H9 (cell line): ENCODE measurements around the gene PHKA1. TPM values are rescaled to one million over a fixed set of nuclear protein-coding genes. Genes with fewer than 3 reads are reported as not detected.
"Not testable (repeated sequence)": the region's sequence is repeated elsewhere in the genome, so short reads cannot be mapped to it uniquely, and the experiment has no call there.

Source experiments
- DNase-seq: peaks from one replicate; pipeline ENCODE4 v3.0.0-alpha.2; 2017
- H2AFZ ChIP-seq: one replicate; pipeline ENCODE4 v1.6.1; 2013; ENCODE audit warnings: mild to moderate bottlenecking, low read length, control low read depth, moderate library complexity
- H2AK5ac ChIP-seq: 2 replicates; pipeline ENCODE4 v1.6.1; 2013; ENCODE audit warnings: low read length, control low read depth, mixed read lengths; ENCODE audit not compliant: insufficient read length
- H2BK120ac ChIP-seq: one replicate; pipeline ENCODE4 v1.6.1; 2013; ENCODE audit warnings: low read depth, mild to moderate bottlenecking, low read length, control low read depth, inconsistent platforms; ENCODE audit not compliant: poor library complexity, severe bottlenecking
- H2BK12ac ChIP-seq: 2 replicates; pipeline ENCODE4 v1.6.1; 2013; ENCODE audit warnings: low read length, control low read depth, mixed read lengths, low read depth; ENCODE audit not compliant: insufficient read length
- H2BK15ac ChIP-seq: 2 replicates; pipeline ENCODE4 v1.6.1; 2013; ENCODE audit warnings: low read depth, low read length, control low read depth
- H2BK20ac ChIP-seq: one replicate; pipeline ENCODE4 v1.6.1; 2013; ENCODE audit warnings: low read depth, mild to moderate bottlenecking, low read length, control low read depth, inconsistent platforms; ENCODE audit not compliant: poor library complexity, severe bottlenecking
- H2BK5ac ChIP-seq: 2 replicates; pipeline ENCODE4 v1.6.1; 2013; ENCODE audit warnings: low read length, control low read depth, mixed read lengths; ENCODE audit not compliant: insufficient read length
- H3K14ac ChIP-seq: 2 replicates; pipeline ENCODE4 v1.6.1; 2013; ENCODE audit warnings: low read length, control low read depth; ENCODE audit not compliant: insufficient read depth
- H3K18ac ChIP-seq: 2 replicates; pipeline ENCODE4 v1.6.1; 2013; ENCODE audit warnings: low read depth, mild to moderate bottlenecking, mixed read lengths, low read length, control low read depth; ENCODE audit not compliant: insufficient read length
- H3K23ac ChIP-seq: 2 replicates; pipeline ENCODE4 v1.6.1; 2013; ENCODE audit warnings: low read length, control low read depth, mixed read lengths, low read depth; ENCODE audit not compliant: insufficient read length
- H3K23me2 ChIP-seq: 2 replicates; pipeline ENCODE4 v1.6.1; 2013; ENCODE audit warnings: low read depth, mild to moderate bottlenecking, mixed read lengths, low read length, control low read depth; ENCODE audit not compliant: insufficient read length, poor library complexity, severe bottlenecking
- H3K27ac ChIP-seq: 2 replicates; pipeline ENCODE4 v1.5.1; 2013; ENCODE audit warnings: low read length, control low read depth, mixed read lengths, low read depth; ENCODE audit not compliant: insufficient read length
- H3K27me3 ChIP-seq: 2 replicates; pipeline ENCODE4 v1.6.1; 2013; ENCODE audit warnings: low read length, control low read depth, inconsistent platforms; ENCODE audit not compliant: insufficient read depth
- H3K4ac ChIP-seq: 2 replicates; pipeline ENCODE4 v1.6.1; 2013; ENCODE audit warnings: low read depth, mild to moderate bottlenecking, control low read depth, inconsistent platforms, low read length, moderate library complexity
- H3K4me1 ChIP-seq: 2 replicates; pipeline ENCODE4 v1.6.1; 2013; ENCODE audit warnings: low read length, control low read depth, inconsistent platforms; ENCODE audit not compliant: insufficient read depth
- H3K4me2 ChIP-seq: 2 replicates; pipeline ENCODE4 v1.6.1; 2013; ENCODE audit warnings: low read length, control low read depth, mixed read lengths; ENCODE audit not compliant: insufficient read length, insufficient read depth
- H3K56ac ChIP-seq: 2 replicates; pipeline ENCODE4 v1.6.1; 2013; ENCODE audit warnings: low read depth, mild to moderate bottlenecking, mixed read lengths, low read length, control low read depth; ENCODE audit not compliant: insufficient read length
- H3K79me1 ChIP-seq: 2 replicates; pipeline ENCODE4 v1.6.1; 2013; ENCODE audit warnings: low read depth, mild to moderate bottlenecking, moderate library complexity, low read length, control low read depth, inconsistent platforms; ENCODE audit not compliant: insufficient read depth, poor library complexity, severe bottlenecking
- H3K79me2 ChIP-seq: 2 replicates; pipeline ENCODE4 v1.6.1; 2013; ENCODE audit warnings: low read length, control low read depth, inconsistent platforms; ENCODE audit not compliant: insufficient read depth
- H3K9ac ChIP-seq: 2 replicates; pipeline ENCODE4 v1.6.1; 2013; ENCODE audit warnings: low read length, control low read depth, mixed read lengths; ENCODE audit not compliant: insufficient read length; ENCODE audit errors: extremely low read depth
- H3K9me3 ChIP-seq: one replicate; pipeline ENCODE4 v1.6.1; 2013; ENCODE audit warnings: low read depth, low read length, inconsistent platforms; ENCODE audit not compliant: control insufficient read depth
- H3T11ph ChIP-seq: one replicate; pipeline ENCODE4 v1.6.1; 2013; ENCODE audit warnings: mild to moderate bottlenecking, low read length, control low read depth, inconsistent platforms
- H4K20me1 ChIP-seq: one replicate; pipeline ENCODE4 v1.6.1; 2013; ENCODE audit not compliant: control insufficient read depth, insufficient read length, insufficient read depth
- H4K5ac ChIP-seq: 2 replicates; pipeline ENCODE4 v1.6.1; 2013; ENCODE audit warnings: low read depth, mild to moderate bottlenecking, mixed read lengths, low read length, control low read depth; ENCODE audit not compliant: insufficient read length
- H4K8ac ChIP-seq: replicated peaks from 2 replicates; pipeline ENCODE4 v1.6.1; 2013; ENCODE audit warnings: low read length, control low read depth, mixed read lengths, low read depth; ENCODE audit not compliant: insufficient read length
- H4K91ac ChIP-seq: 2 replicates; pipeline ENCODE4 v1.6.1; 2013; ENCODE audit warnings: low read depth, mild to moderate bottlenecking, moderate library complexity, mixed read lengths, low read length, control low read depth; ENCODE audit not compliant: insufficient read length
- H3K27ac Mint-ChIP-seq, 3 experiments: 2 replicates in 2 of 3; 3 replicates in 1 of 3; pipeline ENCODE4 v1.8.0; 2020 to 2021; ENCODE audit warnings: mixed read lengths in 3 of 3, mild to moderate bottlenecking in 1 of 3, moderate library complexity in 1 of 3
- H3K27me3 Mint-ChIP-seq: 2 replicates; pipeline ENCODE4 v1.8.0; 2021; ENCODE audit warnings: low read depth, mild to moderate bottlenecking, moderate library complexity, mixed read lengths
- H3K36me3 Mint-ChIP-seq, 3 experiments: 2 replicates in 2 of 3; 3 replicates in 1 of 3; pipeline ENCODE4 v1.8.0; 2020 to 2021; ENCODE audit warnings: low read depth in 3 of 3, mixed read lengths in 3 of 3; ENCODE audit not compliant: insufficient read depth in 1 of 3
- H3K4me1 Mint-ChIP-seq, 2 experiments: 2 replicates each; pipeline ENCODE4 v1.8.0; 2020; ENCODE audit warnings: mixed read lengths in 2 of 2
- H3K4me3 Mint-ChIP-seq, 2 experiments: 2 replicates in 1 of 2; 3 replicates in 1 of 2; pipeline ENCODE4 v1.8.0; 2020 to 2021; ENCODE audit warnings: mild to moderate bottlenecking in 2 of 2, mixed read lengths in 2 of 2, moderate library complexity in 1 of 2
- H3K9me3 Mint-ChIP-seq, 2 experiments: 2 replicates in 1 of 2; 3 replicates in 1 of 2; pipeline ENCODE4 v1.8.0; 2020; ENCODE audit warnings: mild to moderate bottlenecking in 2 of 2, mixed read lengths in 2 of 2, moderate library complexity in 1 of 2
- WGBS: extraction: QIAGEN DNeasy Blood & Tissue Kit; methylation state at CpG from one replicate; pipeline ENCODE4 v1.1.7; 2013; ENCODE audit warnings: missing lambda C conversion rate, low lambda C conversion rate, mixed read lengths; ENCODE audit not compliant: insufficient read length; ENCODE audit errors: extremely low coverage; 5-methylcytosine and 5-hydroxymethylcytosine counted together
- total RNA-seq: library from RNA; stranded (reverse); gene quantifications from 2 replicates; pipeline ENCODE4 v1.2.1, GENCODE V29; 2021
- TF ChIP-seq, protein P1 (sequence below): fragments of 200-600 bp; sonication (generic); conservative IDR thresholded peaks from 3 replicates; pipeline ENCODE4 v1.8.0; 2021; ENCODE audit warnings: antibody characterized with exemption, mild to moderate bottlenecking

The PHKA1 gene
- total RNA-seq, 1 experiment from 2014 or later, result 6.6 TPM

DNA sequence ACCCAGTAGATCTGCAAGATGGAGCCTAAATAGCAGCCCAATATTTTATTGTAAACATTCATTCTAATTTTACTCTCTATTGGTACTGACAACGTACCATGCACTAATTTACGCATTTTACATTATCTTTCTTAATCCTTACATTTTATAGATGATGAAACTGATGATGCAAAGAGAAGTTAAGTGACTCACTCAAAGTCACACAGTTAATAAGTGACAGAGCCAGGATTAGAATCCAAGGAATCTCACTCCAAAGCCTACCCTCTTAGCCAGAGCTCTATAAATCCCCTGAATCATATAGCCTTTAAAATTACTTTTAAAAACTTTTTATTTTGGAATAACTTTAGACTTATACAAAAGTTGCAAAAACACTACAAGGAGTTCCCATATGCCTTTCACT is 37.6 kb downstream of the PHKA1 start:
- 100% methylated on average over 2 of the region's 2 CpGs for WGBS
- Histone ChIP-seq H3K4me2 (no peak overlapping the region), H3K79me1 (no peaks in the 10 kb centered on the region), H2BK20ac (no peak overlapping the region), H3K9me3 (peaks cover 28% of the 10 kb centered on the region), H3T11ph (no peak overlapping the region), H3K4me1 (no peaks in the 10 kb centered on the region), H2BK5ac (no peak overlapping the region), H4K5ac (no peak overlapping the region), H3K9ac (no peak overlapping the region), H3K79me2 (no peaks in the 10 kb centered on the region), H3K18ac (no peak overlapping the region), H4K8ac (no peak overlapping the region), H3K56ac (no peak overlapping the region), H4K20me1 (no peaks in the 10 kb centered on the region), H3K23me2 (no peaks in the 10 kb centered on the region), H3K14ac (no peak overlapping the region), H2AFZ (no peak overlapping the region), H2BK120ac (no peak overlapping the region), H4K91ac (no peak overlapping the region), H2BK15ac (no peak overlapping the region), H2BK12ac (no peak overlapping the region), H3K23ac (no peak overlapping the region), H3K27ac (no peak overlapping the region), H2AK5ac (no peak overlapping the region), H3K27me3 (no peaks in the 10 kb centered on the region), H3K4ac (no peak overlapping the region)
- Mint-ChIP-seq H3K36me3 (peaks cover 12 to 29% (median 20%) of the 10 kb centered on the region in 3 experiments), H3K27ac (no peak overlapping the region), H3K4me1 (no peaks in the 10 kb centered on the region), H3K9me3 (peaks cover 58% of the 10 kb centered on the region in 2 experiments), H3K4me3 (no peak overlapping the region), H3K27me3 (no peaks in the 10 kb centered on the region)
- TF ChIP-seq, protein P1, sequence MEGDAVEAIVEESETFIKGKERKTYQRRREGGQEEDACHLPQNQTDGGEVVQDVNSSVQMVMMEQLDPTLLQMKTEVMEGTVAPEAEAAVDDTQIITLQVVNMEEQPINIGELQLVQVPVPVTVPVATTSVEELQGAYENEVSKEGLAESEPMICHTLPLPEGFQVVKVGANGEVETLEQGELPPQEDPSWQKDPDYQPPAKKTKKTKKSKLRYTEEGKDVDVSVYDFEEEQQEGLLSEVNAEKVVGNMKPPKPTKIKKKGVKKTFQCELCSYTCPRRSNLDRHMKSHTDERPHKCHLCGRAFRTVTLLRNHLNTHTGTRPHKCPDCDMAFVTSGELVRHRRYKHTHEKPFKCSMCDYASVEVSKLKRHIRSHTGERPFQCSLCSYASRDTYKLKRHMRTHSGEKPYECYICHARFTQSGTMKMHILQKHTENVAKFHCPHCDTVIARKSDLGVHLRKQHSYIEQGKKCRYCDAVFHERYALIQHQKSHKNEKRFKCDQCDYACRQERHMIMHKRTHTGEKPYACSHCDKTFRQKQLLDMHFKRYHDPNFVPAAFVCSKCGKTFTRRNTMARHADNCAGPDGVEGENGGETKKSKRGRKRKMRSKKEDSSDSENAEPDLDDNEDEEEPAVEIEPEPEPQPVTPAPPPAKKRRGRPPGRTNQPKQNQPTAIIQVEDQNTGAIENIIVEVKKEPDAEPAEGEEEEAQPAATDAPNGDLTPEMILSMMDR, result no peak
- DNase-seq, result no peak

DNA sequence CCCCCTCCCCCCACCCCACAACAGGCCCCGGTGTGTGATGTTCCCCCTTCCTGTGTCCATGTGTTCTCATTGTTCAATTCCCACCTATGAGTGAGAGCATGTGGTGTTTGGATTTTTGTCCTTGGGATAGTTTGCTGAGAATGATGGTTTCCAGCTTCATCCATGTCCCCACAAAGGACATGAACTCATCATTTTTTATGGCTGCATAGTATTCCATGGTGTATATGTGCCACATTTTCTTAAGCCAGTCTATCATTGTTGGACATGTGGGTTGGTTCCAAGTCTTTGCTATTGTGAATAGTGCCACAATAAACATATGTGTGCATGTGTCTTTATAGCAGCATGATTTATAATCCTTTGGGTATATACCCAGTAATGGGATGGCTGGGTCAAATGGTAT is 40.2 kb downstream of the PHKA1 start:
- H3K9me3 Mint-ChIP-seq, result peaks cover 48 to 51% of the 10 kb centered on the region in 2 experiments
- DNase-seq, H2BK12ac ChIP-seq, H3K23me2 ChIP-seq, H2BK15ac ChIP-seq, H2BK120ac ChIP-seq, H3K4ac ChIP-seq, H3K4me1 ChIP-seq, H3K79me2 ChIP-seq, H3K79me1 ChIP-seq, H3K27me3 ChIP-seq, H3K4me3 Mint-ChIP-seq, H3K27ac ChIP-seq, H3K4me1 Mint-ChIP-seq, H4K5ac ChIP-seq, H3K56ac ChIP-seq, H3K18ac ChIP-seq, H3K9ac ChIP-seq, H3K14ac ChIP-seq, H2BK5ac ChIP-seq, H4K91ac ChIP-seq, H3T11ph ChIP-seq, H3K4me2 ChIP-seq, H3K27ac Mint-ChIP-seq, H4K8ac ChIP-seq, H4K20me1 ChIP-seq, H2BK20ac ChIP-seq, H3K23ac ChIP-seq, H2AK5ac ChIP-seq, H2AFZ ChIP-seq, H3K27me3 Mint-ChIP-seq: not testable (repeated sequence)
- peaks cover 0 to 24% (median 12%) of the 10 kb centered on the region in 3 experiments; a peak in 5 of 7 replicates for H3K36me3 Mint-ChIP-seq
- peaks cover 26% of the 10 kb centered on the region for H3K9me3 ChIP-seq
- no CpG with 5 or more reads among the region's 1 CpG for WGBS
